ENCODE results near the gene CEP170B.

DNA sequence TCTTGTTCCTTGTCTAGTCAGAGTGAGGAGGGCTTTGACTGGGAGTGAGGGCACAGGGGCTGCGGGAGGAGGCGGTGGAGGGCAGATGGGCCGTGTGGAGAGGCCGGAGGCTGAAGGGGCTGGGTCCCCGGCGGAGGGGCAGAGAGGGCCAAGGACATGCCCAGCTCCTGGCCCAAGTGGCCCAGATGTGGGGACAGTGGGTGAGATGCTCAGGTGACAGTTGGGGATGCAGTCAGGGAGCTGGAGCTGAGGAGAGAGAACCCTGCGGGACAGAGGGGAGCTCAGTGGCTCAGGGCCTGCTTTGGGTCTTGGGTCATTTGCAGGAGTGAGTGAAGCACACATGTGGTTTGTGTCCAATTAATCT, 33.1 kb downstream of the CEP170B start:
- no peak for TF ChIP-seq CTCF (IDR thresholded peaks at IDR 0.05)
- TF ChIP-seq POLR2A (IDR thresholded peaks at IDR 0.05) = no peak

Measured in uterus (tissue), 2 donors.